NCI-H748 (cell line): ENCODE results near the gene PSMB9.
"Not testable (repeated sequence)": the region's sequence is repeated elsewhere in the genome, so short reads cannot be mapped to it uniquely, and the experiment has no call there.

Source experiments
- DNase-seq: peaks from one replicate; lab custom pipeline; 2025; ENCODE audit not compliant: unreplicated experiment; lab: John Stamatoyannopoulos, UW

The PSMB9 gene

GRCh38 chr6:32853541-32854375, at the start of gene PSMB9, which contains the start of gene TAP1:
Gene PSMB9 (plus strand): TSS chr6:32854192. CDS start chr6:32854230, 38 bp downstream.
Gene TAP1 (minus strand): TSS chr6:32853704. CDS start chr6:32853636, 68 bp downstream.
- DNase-seq = peak; percentile 93

- DNase-seq = not testable (repeated sequence)
Observed at GRCh38 chr6:32805404-32805803, 48.6 kb upstream of the PSMB9 start.

GRCh38 chr6:32807020-32807580, 46.9 kb upstream of the PSMB9 start:
- DNase-seq = peak; percentile 21

- no peak for DNase-seq
Observed at GRCh38 chr6:32809171-32809570, 44.8 kb upstream of the PSMB9 start.

GRCh38 chr6:32814145-32814544, 39.8 kb upstream of the PSMB9 start:
- DNase-seq = no peak

- no peak for DNase-seq
Observed at GRCh38 chr6:32815115-32815514, 38.9 kb upstream of the PSMB9 start.

GRCh38 chr6:32815996-32816395, 38.0 kb upstream of the PSMB9 start:
- DNase-seq = no peak

- no peak for DNase-seq
Observed at GRCh38 chr6:32816746-32817204, 37.2 kb upstream of the PSMB9 start, which contains the start of gene HLA-DOB. Gene HLA-DOB (minus strand): TSS chr6:32817002. CDS start chr6:32816951, 51 bp downstream.

- DNase-seq = no peak
Observed at GRCh38 chr6:32818867-32819266, 35.1 kb upstream of the PSMB9 start.

GRCh38 chr6:32819729-32820128, 34.3 kb upstream of the PSMB9 start:
- no peak for DNase-seq

GRCh38 chr6:32825966-32826365, 28.0 kb upstream of the PSMB9 start:
- peak; percentile 24 for DNase-seq

GRCh38 chr6:32827025-32827424, 27.0 kb upstream of the PSMB9 start:
- no peak for DNase-seq

- no peak for DNase-seq
Observed at GRCh38 chr6:32829495-32829894, 24.5 kb upstream of the PSMB9 start.

- no peak for DNase-seq
Observed at GRCh38 chr6:32830017-32830416, 24.0 kb upstream of the PSMB9 start.

- no peak for DNase-seq
Observed at GRCh38 chr6:32830936-32831335, 23.1 kb upstream of the PSMB9 start.

GRCh38 chr6:32832535-32832934, 21.5 kb upstream of the PSMB9 start:
- no peak for DNase-seq

- no peak for DNase-seq
Observed at GRCh38 chr6:32833664-32834063, 20.3 kb upstream of the PSMB9 start.

- no peak for DNase-seq
Observed at GRCh38 chr6:32835167-32835893, 18.7 kb upstream of the PSMB9 start.

- no peak for DNase-seq
Observed at GRCh38 chr6:32836873-32837272, 17.1 kb upstream of the PSMB9 start.

GRCh38 chr6:32837651-32838113, 16.3 kb upstream of the PSMB9 start:
- DNase-seq = no peak
